ENCODE results near the gene ROPN1L. TPM values are rescaled to one million over a fixed set of nuclear protein-coding genes. Genes with fewer than 3 reads are reported as not detected.

The ROPN1L gene
- total RNA-seq, 1 donor from 2014 or later, result 1.9 TPM

DNA sequence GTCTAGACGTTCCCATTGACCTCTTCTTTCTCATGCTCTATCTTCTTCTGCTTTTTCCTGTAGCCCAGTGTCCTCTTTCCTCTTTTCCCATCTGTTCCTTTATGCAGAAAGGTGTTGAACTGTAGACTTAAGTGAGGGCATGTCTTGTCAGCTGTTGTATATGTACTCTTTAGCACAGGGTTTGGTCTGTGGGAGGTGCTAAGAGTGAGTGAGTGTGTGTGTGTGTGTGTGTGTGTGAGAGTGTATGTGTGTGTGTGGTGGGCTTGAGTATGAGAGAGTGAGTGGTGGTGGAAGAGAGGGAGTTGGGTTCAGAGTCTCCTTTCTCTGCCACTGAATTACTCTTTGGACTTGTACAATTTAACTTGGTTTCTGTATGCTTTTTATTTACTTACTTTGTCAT lies 10.3 kb upstream of the ROPN1L start:
- H3K27ac ChIP-seq, result no peak overlapping the region
- peaks cover 87% of the 10 kb centered on the region for H3K36me3 ChIP-seq
- no peak for DNase-seq
- no peaks in the 10 kb centered on the region for H3K9me3 ChIP-seq
- TF ChIP-seq, protein P1, sequence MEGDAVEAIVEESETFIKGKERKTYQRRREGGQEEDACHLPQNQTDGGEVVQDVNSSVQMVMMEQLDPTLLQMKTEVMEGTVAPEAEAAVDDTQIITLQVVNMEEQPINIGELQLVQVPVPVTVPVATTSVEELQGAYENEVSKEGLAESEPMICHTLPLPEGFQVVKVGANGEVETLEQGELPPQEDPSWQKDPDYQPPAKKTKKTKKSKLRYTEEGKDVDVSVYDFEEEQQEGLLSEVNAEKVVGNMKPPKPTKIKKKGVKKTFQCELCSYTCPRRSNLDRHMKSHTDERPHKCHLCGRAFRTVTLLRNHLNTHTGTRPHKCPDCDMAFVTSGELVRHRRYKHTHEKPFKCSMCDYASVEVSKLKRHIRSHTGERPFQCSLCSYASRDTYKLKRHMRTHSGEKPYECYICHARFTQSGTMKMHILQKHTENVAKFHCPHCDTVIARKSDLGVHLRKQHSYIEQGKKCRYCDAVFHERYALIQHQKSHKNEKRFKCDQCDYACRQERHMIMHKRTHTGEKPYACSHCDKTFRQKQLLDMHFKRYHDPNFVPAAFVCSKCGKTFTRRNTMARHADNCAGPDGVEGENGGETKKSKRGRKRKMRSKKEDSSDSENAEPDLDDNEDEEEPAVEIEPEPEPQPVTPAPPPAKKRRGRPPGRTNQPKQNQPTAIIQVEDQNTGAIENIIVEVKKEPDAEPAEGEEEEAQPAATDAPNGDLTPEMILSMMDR (IDR thresholded peaks at IDR 0.05), result no peak
- intact Hi-C loops (cut with DNase I), result no loop called here
- H3K27me3 ChIP-seq, result no peaks in the 10 kb centered on the region
- ATAC-seq, result no peak
- no peak overlapping the region for H3K4me3 ChIP-seq
- no peaks in the 10 kb centered on the region for H3K4me1 ChIP-seq

DNA sequence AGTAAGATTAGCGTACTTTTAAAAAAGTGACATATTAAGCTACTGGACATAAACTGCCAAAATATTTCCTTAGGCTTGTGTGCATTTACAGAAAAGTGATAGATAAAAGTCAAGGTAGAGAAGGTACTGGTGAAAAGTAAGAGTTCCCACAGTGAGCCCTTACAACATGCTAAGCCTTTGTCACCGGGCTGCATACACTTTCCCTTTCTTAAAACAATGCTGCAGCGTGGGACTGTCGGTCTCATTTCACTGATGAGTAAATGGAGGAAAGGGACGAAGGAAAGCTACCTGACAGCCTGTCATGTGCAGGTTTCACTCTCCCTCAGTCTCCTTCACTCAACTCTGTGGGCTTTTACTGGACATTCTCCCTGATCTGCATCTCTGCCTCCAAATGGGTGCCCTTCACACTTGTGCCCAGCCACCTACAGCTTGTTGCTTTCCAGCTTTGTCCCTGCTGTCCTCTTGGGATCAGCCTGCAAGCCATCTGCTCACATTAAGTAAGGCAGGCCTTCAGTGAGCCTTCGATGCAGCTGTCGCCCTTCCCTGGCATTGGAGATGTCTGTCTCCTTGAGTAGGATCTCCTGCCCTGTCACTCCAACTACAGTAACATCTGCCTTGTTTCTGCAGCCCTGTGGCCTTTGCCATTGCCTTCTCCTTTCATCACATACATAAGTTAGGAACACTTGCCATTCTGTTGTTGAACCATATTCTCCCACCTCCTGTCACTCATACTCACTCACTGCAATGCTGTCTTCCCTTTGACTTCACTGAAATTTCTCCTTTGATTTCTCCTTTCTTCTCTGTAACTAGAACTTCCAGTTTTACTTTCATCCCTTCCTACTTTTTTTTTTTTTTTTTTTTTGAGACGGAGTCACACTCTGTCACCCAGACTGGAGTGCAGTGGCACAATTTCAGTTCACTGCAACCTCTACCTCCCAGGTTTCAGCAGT lies 9.3 kb upstream of the ROPN1L start:
- Histone ChIP-seq H3K4me1 (no peaks in the 10 kb centered on the region), H3K4me3 (no peak overlapping the region), H3K36me3 (peaks cover 84% of the 10 kb centered on the region), H3K27me3 (no peaks in the 10 kb centered on the region), H3K9me3 (no peaks in the 10 kb centered on the region), H3K27ac (no peak overlapping the region)
- intact Hi-C loops (cut with DNase I), result no loop called here
- TF ChIP-seq, protein P1 (IDR thresholded peaks at IDR 0.05), result no peak
- DNase-seq (no peak), ATAC-seq (no peak)

DNA sequence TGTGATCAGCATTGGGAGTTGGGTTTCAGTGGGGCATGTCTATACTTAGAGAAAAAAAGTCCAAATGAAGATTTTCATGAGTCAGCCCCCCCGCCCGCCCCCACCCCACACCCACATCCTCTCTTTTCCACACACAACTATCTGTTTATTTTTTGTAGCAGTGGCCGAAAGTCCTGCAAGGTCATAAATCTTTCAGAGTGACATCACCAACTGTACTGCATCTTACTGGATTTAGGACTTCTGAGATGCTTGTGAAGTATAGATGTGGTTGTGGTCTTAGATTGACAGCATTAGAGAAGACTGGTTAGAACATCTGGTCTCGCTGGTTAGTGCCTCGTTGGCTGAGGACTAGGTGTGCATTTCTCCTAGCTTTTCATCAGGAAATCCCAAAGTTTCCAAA lies 7.3 kb upstream of the ROPN1L start:
- ATAC-seq (no peak), DNase-seq (no peak)
- TF ChIP-seq, protein P1 (IDR thresholded peaks at IDR 0.05), result no peak
- Histone ChIP-seq H3K36me3 (peaks cover 64% of the 10 kb centered on the region), H3K27ac (no peak overlapping the region), H3K9me3 (no peaks in the 10 kb centered on the region), H3K27me3 (no peaks in the 10 kb centered on the region), H3K4me1 (no peaks in the 10 kb centered on the region), H3K4me3 (no peak overlapping the region)
- intact Hi-C loops (cut with DNase I), result no loop called here

DNA sequence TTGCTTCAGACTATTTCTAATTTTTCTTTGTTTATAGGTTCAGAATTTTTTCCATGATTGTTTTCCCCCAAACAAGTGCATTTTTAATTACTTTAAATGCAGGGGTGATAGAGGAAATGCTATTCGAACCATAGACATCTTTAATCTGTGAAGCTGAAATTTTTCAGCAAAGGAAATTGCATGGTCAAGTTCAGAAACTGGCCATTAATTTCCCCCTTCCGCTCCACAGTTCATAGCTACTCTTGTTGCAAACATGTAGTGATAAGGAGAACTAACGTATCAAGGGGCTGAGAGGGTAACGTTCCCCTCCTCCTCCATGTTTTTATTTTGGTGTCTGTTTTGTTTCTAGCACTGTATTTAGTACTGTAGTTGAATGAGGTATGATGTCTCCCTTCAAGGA lies 3.4 kb upstream of the ROPN1L start:
- Histone ChIP-seq H3K4me1 (peaks cover 16% of the 10 kb centered on the region), H3K36me3 (peaks cover 26% of the 10 kb centered on the region), H3K27ac (no peak overlapping the region), H3K9me3 (no peaks in the 10 kb centered on the region), H3K27me3 (no peaks in the 10 kb centered on the region), H3K4me3 (no peak overlapping the region)
- ATAC-seq (no peak), DNase-seq (no peak)
- intact Hi-C loops (cut with DNase I), result no loop called here
- TF ChIP-seq, protein P1 (IDR thresholded peaks at IDR 0.05), result no peak

DNA sequence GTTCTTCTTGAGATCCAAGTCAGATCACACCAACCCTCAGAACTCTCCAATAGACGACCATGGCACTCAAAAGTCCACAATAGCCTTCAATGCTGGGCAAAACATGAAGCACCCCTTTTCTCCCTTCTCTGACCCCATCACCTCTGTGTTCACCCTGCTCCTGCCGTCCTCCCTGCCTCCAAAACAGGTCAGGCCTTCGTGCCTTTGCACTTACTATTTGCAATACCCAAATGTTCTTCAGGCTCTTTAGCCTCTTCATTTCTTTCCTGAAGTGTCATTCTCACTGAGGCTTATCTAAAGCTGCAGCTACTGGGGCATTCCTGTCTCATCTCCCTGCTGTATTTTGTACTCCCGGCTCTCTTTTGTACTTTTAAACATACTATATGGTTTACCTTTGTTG lies 2.0 kb upstream of the ROPN1L start:
- TF ChIP-seq, protein P1 (IDR thresholded peaks at IDR 0.05), result no peak
- Histone ChIP-seq H3K4me3 (no peak overlapping the region), H3K27ac (no peak overlapping the region), H3K9me3 (no peaks in the 10 kb centered on the region), H3K36me3 (peaks cover 12% of the 10 kb centered on the region), H3K27me3 (no peaks in the 10 kb centered on the region), H3K4me1 (peaks cover 16% of the 10 kb centered on the region)
- no peak for DNase-seq
- no peak for ATAC-seq
- intact Hi-C loops (cut with DNase I), result no loop called here

All from upper lobe of right lung (tissue), 1 donor.